Activated naive CD4-positive, alpha-beta T cell treated with anti-CD3 and anti-CD28 coated beads, Interleukin-2, amount 50 U/mL, for 16 hours (primary cell): ENCODE data around the gene MRPS34.
"Not testable (repeated sequence)": the region's sequence is repeated elsewhere in the genome, so short reads cannot be mapped to it uniquely, and the experiment has no call there.

Experiments
- DNase-seq: peaks from one replicate; pipeline ENCODE4 v3.0.0-alpha.2; 2020

Gene MRPS34

DNA sequence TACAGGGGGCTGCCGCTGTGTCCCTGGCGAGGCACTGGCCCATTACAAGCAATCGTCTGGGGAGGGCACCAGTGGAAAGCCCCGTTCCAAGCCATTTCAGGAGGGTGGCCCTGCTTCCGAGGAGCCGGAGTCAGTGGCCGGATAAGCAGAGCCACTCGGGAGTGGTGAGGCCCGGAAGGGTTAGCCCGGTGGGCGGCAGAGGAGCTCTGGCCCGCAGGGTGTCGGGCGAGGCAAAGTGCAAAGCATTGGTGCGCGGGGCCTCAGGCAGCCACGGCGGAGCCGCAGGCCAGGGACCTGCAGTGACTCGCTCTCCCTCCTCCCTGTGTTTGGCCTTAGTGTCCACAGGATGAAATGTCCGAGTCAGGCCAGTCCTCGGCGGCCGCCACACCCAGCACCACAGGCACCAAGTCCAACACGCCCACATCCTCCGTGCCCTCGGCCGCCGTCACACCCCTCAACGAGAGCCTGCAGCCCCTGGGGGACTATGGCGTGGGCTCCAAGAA, 26.2 kb downstream of the MRPS34 start:
- no peak for DNase-seq

DNA sequence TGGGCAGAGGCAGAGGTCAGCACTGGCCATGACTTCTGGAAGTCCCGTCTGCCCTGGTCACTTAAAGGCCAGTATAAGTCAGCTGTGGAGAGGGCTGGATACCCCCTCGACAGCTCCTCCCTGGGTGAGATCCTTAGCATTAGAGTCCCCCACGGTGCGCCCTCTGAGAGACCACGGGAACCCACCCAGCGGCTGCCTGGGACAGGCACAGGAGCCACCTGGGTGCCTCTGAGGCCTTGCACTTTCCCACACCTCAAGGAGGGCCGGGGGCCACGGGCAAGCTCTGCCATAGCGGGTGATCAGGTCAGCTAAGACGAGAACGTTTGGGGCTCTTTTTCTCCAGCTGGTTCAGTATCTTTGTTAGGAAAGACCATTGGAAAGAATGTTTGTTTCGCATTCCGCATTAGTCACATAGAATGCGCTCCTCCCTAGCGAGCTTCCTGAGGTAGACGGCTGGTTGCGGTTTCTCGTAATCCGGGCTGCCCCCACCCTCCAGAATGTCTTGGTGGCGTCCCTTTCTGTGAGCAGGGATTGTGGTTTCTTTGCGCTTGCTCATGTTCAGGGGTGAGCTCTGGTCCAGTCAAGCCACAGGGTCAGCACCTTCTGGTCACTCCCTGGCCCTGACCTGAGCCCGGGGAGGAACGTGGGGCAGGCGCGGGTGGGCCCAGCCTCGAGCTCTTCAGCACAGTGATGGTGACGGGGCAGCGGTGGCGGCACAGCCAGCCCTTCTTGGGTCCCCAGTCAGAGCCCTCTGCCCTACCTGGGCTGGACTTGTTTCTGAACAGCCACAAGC, 26.8 kb downstream of the MRPS34 start:
- DNase-seq = no peak

DNA sequence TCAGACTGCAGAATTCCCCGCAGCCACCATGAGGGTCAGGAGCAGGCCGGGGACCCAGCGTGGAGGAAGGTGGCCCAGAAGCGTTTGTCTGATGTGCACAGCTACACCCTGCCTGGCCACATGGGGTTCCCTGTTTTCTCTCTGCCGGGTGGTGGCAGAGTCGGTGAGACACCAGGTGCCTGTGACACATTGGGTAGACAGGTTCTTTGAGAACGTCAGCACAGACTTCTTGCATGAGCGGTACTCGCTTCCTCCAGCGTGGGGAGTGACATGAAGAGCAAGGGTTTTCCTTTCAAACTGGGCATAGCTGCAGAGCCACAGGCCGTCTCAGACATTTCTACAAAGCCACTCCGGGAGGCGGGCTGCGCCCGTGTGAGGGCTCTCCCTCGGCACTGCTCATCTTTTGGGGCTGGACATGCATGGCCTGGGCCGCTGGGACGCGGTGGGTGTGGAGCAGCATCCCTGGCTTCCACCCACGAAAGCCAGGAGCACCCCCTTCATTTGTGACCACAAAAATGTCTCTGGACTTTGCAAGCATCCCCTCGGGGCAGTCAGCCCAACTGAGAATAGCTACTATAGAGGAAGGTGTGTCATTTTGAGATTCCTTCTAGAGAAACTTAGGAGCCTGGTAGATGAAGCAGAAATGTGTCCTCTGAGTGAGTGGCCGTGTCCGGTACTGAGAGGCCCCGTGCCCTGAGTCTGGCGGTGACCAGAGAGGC, 27.6 kb downstream of the MRPS34 start:
- no peak for DNase-seq

GRCh38 chr16:1744338-1744840, 28.5 kb downstream of the MRPS34 start:
- no peak for DNase-seq

DNA sequence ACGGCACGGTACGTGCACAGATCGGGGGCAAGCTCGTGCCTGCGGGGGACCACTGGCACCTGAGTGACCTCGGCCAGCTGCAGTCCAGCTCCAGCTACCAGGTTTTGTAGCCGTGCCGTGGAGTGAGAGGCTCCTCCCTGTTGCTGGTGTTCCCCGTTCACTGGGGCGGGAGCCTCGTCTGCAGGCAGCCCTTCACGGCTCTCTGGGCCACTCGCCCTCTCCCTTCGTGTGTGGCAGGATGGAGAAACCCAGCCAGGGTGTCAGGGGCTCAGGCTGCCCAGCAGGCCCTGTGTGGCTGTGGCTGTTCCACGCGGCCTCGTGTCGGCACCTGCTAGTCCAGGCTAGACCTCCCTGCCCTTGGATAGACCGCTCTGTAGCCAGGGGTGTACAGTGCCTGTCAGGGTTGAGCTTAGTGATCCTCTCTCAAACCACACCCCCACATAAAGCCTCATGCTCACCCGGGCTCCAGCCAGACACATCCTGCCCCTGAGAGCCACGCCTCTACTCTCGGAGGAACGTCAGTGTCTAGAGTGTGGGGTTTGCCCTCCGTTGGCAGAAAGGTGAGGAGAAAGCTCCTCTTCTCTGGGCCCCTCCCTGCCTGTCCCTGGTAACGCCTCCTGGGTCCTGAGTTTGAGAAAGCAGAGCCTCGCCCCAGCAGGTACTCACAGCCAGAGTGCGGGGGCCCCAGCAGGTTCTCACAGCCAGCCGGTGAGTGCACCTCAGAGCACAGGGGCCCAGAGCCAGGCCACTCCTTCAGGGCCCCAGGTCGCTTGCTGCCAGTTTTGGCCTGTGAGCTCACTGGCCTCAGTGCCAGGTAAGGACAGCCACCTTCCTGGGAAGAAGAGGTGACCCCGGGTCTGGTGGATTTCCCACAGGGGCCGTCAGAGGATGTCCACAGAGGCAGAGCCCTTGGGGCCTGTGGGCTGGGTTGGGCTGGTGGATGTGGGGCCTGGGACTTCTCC, 29.3 kb downstream of the MRPS34 start:
- DNase-seq = no peak

GRCh38 chr16:1741553-1742165, 31.3 kb downstream of the MRPS34 start:
- DNase-seq = no peak

DNA sequence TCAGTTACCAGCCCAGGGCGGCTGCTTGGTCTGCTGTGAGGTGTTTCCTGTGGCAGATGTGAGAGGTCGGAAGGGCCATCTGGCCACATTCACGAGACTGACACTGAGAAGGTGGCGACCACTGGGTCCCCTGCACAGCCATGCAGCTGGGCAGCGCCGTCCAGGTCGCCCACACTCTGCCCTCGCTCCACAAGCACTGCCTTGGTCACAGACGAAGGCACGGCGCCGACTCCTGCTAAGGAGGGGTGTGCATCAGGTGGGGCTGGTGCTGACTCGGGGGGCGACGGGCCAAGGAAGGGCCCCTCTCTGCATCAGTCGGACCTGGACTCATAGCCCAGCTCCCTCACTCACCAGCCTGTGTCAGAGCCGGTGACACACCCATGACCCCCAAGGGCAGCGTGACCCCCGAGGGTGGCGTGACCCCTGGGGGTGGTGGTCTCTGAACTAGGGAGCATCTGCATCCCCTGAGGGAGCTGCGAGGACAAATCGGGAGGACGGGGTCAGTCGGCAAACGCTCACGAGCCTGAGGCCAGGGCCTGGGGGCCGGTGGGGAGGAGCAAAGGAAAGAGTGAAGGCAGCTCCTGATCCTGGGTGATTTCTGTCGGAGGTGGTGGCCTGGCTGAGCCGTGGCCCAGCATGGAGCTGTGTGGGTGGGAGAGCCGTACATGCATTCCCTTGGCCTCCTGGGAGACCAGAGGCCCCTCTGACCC, 32.0 kb downstream of the MRPS34 start:
- no peak for DNase-seq

- DNase-seq = no peak
Measured at GRCh38 chr16:1740234-1740633, 32.7 kb downstream of the MRPS34 start.

DNA sequence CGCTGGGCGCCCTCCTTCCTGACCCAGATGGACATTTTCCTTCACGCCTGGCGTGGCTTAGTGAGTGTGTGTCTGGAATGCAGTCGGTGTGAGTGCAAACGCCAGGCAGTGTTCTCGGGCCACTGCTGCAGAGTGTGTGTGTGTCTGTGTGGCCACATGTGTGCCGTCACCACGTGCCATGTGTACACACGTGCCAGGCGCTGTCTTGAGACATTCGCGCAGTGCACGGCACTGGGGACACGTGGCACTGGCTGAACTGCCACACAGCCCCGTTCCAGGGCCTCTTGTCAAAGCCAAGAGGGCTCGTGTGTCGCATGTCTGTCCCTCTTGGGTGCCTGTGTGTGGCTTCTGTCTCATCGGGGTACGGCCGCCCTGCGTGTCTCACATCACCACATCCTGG, 38.1 kb downstream of the MRPS34 start:
- no peak for DNase-seq

- no peak for DNase-seq
Measured at GRCh38 chr16:1734123-1734522, 38.8 kb downstream of the MRPS34 start.

DNA sequence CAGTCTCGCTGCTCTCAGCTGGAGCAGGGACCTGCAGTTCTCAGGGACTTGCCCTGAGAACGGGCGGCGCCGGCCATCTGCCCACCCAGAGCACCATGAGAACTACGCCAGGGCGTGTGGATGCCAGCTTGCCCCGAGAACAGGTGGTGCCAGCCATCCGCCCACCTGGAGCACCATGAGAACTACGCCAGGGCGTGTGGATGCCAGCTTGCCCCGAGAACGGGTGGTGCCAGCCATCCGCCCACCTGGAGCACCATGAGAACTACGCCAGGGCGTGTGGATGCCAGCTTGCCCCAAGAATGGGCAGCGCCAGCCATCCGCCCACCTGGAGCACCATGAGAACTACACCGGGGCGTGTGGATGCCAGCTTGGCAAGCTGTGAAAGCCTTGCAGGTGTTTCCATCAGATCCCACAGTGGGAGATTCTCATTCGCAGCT, 40.4 kb downstream of the MRPS34 start:
- not testable (repeated sequence) for DNase-seq

- DNase-seq = no peak
Measured at GRCh38 chr16:1732071-1732470, 40.9 kb downstream of the MRPS34 start.

DNA sequence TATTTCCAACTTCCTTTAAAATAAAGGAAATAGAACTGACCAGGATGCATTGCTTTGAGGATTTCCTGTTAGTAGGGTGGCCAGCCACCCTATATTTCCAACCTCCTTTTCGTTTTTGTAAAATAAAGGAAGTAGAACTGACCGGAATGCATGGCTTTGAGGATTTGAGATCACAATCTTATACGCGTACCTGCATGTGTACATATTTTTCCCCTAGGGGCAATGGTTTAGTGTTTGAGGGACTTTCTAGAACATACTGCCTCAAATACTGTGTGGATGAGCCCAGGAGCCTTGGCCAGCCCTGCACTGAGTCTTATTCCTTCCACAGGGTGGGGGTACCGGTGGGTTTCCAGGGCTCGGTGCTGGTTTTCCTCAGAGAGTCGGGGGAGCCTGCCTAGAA, 41.3 kb downstream of the MRPS34 start:
- DNase-seq = no peak

DNA sequence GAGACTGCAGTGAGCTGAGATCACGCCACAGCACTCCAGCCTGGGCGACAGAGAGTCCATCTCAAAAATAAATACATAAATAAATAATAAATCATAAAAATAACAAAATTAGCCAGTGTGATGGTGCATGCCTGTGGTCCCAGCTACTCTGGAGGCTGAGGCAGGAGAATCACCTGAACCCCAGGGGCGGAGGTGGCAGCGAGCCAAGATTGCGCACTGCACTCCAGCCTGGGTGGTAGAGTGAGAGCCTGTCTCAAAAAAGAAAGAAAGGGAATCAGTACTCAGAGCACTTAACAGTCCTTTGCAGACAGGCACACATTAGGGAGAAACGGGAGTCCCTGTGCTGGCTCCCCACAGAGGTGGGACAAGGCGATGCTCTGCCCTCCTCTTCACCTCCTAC, 41.9 kb downstream of the MRPS34 start:
- no peak for DNase-seq

DNA sequence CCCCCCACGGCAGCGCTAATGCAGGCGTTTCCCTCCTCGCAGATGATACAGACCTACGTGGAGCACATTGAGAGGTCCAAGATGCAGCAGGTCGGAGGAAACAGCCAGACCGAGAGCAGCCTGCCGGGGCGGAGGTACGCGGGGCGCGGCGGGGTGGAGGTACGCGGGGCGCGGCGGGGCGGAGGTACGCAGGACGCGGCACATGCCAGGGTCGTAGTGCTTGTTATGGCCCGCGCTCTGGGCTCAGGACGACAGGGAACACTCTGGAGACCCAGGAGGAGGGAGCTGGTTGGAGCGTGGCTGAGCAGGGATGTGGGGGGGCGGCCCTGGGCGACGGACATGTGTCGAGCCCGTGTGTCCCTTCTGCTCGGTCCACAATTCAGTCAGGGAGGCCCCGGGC, 43.5 kb downstream of the MRPS34 start:
- DNase-seq = no peak

DNA sequence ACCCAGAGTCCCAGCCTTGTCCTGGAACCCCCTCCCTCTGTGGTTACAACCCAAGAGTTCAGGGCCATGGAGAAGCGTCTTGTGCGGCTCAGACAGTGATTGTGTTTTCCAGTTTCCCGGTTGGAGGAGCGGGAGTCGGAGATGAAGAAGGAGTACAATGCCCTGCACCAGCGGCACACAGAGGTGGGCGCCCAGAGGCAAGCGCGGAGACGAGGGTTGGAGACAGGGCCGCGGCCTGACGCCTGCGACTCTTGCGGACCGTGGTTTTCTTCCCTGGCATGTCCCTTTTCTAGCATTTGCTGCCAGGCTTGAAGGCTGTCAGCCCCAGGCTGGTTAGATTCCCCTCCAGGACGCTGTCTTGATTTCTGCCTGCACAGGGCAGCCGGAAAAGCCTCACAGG, 43.9 kb downstream of the MRPS34 start:
- DNase-seq = no peak

DNA sequence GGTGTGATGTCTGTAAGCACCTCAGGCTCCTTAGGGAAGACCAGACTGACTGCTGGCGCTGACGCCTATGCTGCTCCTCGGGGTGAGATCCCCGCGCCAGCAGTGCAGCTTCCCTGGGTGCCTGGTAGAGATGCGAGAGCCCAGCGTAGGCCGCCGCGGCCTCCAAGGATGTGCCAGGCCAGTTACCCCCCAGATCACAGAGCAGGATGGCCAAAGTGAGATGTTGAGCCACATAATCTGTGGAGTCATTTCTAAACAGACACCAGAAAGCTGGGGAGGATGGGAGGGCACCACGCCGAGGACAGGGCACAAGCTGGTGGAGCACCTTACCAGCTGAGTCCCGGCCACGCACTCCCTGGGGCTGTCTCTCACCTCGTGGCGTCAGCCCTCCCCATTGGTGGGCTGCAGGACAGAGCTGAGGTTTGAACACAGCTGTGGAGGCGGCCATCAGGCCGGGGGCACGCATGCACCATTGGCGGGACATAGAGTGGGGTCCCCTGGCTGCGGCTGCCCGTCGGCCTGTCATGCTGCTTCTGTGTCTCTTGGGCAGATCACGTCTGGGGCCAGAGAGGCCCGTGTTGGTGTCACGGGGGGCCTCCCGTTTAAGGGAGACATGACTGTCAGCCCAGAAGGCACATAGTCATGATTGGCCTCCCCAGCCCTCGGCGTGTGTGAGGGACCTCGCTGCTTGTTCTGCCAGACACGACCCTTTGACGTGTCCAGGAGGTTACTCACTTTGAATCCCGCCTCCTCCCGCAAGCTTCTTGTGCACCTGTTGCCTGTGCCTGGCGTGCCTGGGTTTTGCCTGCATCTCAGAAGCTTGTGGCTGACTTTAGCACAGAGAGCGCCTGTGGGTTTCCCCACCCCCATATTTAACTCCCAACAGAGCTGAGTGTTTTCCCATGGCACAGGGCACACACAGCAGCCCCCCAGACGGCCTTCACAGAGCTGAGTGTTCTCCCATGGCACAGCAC, 45.0 kb downstream of the MRPS34 start:
- DNase-seq = no peak

- no peak for DNase-seq
Measured at GRCh38 chr16:1726661-1727502, 46.1 kb downstream of the MRPS34 start.

GRCh38 chr16:1724491-1724890, 48.4 kb downstream of the MRPS34 start:
- no peak for DNase-seq
